Measurements from ENCODE around the gene CFAP90. TPM values are rescaled to one million over a fixed set of nuclear protein-coding genes. Genes with fewer than 3 reads are reported as not detected.

CFAP90 gene
- total RNA-seq, 2 donors from 2014 or later = not detected

Other genes with a start within 250 kb of the CFAP90 start
- gene FASTKD3, start 17.9 kb upstream of the CFAP90 start, total RNA-seq = 1 to 10 TPM; 4.9 to 5.5 TPM
- 100 to 1,000 TPM; 101 to 106 TPM for gene MTRR, start 18.0 kb upstream of the CFAP90 start, total RNA-seq

Data from T-helper 17 cell (primary cell).